HCT116 (cell line): ENCODE data around the gene MFN2. TPM values are rescaled to one million over a fixed set of nuclear protein-coding genes. Genes with fewer than 3 reads are reported as not detected.

Experiments
- ATAC-seq: fragments of 200-7000 bp; cut with Tn5 transposase; 2 replicates; pipeline ENCODE4 v1.9.1; 2020; ENCODE audit warnings: mild to moderate bottlenecking, moderate library complexity
- BruUV-seq: library from RNA; stranded (reverse); fragments of 400-500 nt; replicated peaks from 2 replicates; lab custom pipeline; 2021; lab: Mats Ljungman, UMichigan
- CTCF ChIA-PET: fragments of 300-600 bp; sonication (Branson Sonifier 250); formaldehyde crosslinking; loops from one replicate; lab custom pipeline; 2021; ENCODE audit warnings: antibody characterized with exemption; lab: Charles Lee
- POLR2A ChIA-PET: fragments of 300-600, 350-600 bp; sonication (Branson Sonifier 250); formaldehyde crosslinking; loops from one replicate; lab custom pipeline; 2021; ENCODE audit warnings: antibody characterized with exemption; lab: Charles Lee
- RAD21 ChIA-PET, 2 experiments: fragments of 300-600 bp; sonication (Branson Sonifier 250); formaldehyde crosslinking; loops; one replicate each; lab custom pipeline; 2023; ENCODE audit warnings: low total read pairs in 2 of 2; ENCODE audit not compliant: uncharacterized antibody in 2 of 2, unreplicated experiment in 2 of 2, low non-redundant PET in 1 of 2; lab: Charles Lee
- DNase-seq: peaks from one replicate; pipeline ENCODE4 v3.0.0-alpha.2; 2010; ENCODE audit warnings: low read depth, low spot score
- H2AFZ ChIP-seq: fragments of 200-600 bp; shearing (Covaris generic), sonication (generic); 2 replicates; pipeline ENCODE4 v1.6.1; 2017; ENCODE audit warnings: low read depth, mixed run types, mixed read lengths, antibody characterized with exemption, low read length; ENCODE audit not compliant: poor library complexity, severe bottlenecking
- H3K27ac ChIP-seq: 2 replicates; pipeline ENCODE4 v1.5.1; 2012; ENCODE audit warnings: low read depth, low read length
- H3K27me3 ChIP-seq: fragments of 200-600 bp; sonication (generic); 2 replicates; pipeline ENCODE4 v1.6.1; 2016; ENCODE audit warnings: mixed run types, low read length, mixed read lengths; ENCODE audit not compliant: insufficient read depth
- H3K36me3 ChIP-seq, 2 experiments: fragments of 200-500 bp in 1 of 2; fragments of 200-600 bp in 1 of 2; sonication (Bioruptor generic) in 1 of 2; sonication (generic) in 1 of 2; 2 replicates each; pipeline versions ENCODE4 v1.5.1 to v1.6.1; 2014 to 2016; ENCODE audit warnings: low read length in 2 of 2, inconsistent platforms in 1 of 2, mixed read lengths in 1 of 2, mixed run types in 1 of 2; ENCODE audit not compliant: insufficient read depth in 2 of 2, control insufficient read depth in 1 of 2
- H3K4me1 ChIP-seq, 2 experiments: fragments of 200-600 bp in 1 of 2; sonication (generic) in 1 of 2; 2 replicates each; pipeline versions ENCODE4 v1.5.1 to v1.6.1; 2012 to 2017; ENCODE audit warnings: low read length in 2 of 2, inconsistent platforms in 1 of 2, mild to moderate bottlenecking in 1 of 2, mixed read lengths in 1 of 2, mixed run types in 1 of 2, moderate library complexity in 1 of 2; ENCODE audit not compliant: insufficient read depth in 2 of 2, control insufficient read depth in 1 of 2
- H3K4me2 ChIP-seq: fragments of 200-600 bp; sonication (generic); 2 replicates; pipeline ENCODE4 v1.6.1; 2017; ENCODE audit warnings: mixed run types, low read length, mixed read lengths
- H3K4me3 ChIP-seq, 2 experiments: fragments of 200-600 bp in 1 of 2; sonication (generic) in 1 of 2; replicated peaks in 1 of 2; 2 replicates each; pipeline ENCODE4 v1.5.1; 2011 to 2016; ENCODE audit warnings: low read length in 2 of 2, control low read depth in 1 of 2, low read depth in 1 of 2, mild to moderate bottlenecking in 1 of 2, mixed read lengths in 1 of 2, mixed run types in 1 of 2
- H3K79me2 ChIP-seq: fragments of 200-600 bp; sonication (generic); 2 replicates; pipeline ENCODE4 v1.6.1; 2017; ENCODE audit warnings: mild to moderate bottlenecking, mixed run types, low read length, moderate library complexity, mixed read lengths; ENCODE audit not compliant: insufficient read depth
- H3K9ac ChIP-seq: fragments of 200-600 bp; sonication (generic); 2 replicates; pipeline ENCODE4 v1.6.1; 2016; ENCODE audit warnings: low read length, mixed read lengths
- H3K9me2 ChIP-seq: fragments of 200-600 bp; sonication (generic), shearing (Covaris generic); 2 replicates; pipeline ENCODE4 v1.6.1; 2017; ENCODE audit warnings: mixed run types, mild to moderate bottlenecking, moderate library complexity; ENCODE audit not compliant: insufficient read depth
- H3K9me3 ChIP-seq, 2 experiments: fragments of 200-500 bp in 1 of 2; fragments of 200-600 bp in 1 of 2; sonication (Bioruptor generic) in 1 of 2; sonication (generic) in 1 of 2; 2 replicates each; pipeline ENCODE4 v1.6.1; 2014 to 2017; ENCODE audit warnings: low read length in 2 of 2, mixed read lengths in 2 of 2, inconsistent platforms in 1 of 2, low read depth in 1 of 2, mild to moderate bottlenecking in 1 of 2, mixed run types in 1 of 2, moderate library complexity in 1 of 2; ENCODE audit not compliant: control insufficient read depth in 1 of 2, insufficient read depth in 1 of 2
- H4K20me1 ChIP-seq: fragments of 200-600 bp; sonication (generic), shearing (Covaris generic); 2 replicates; pipeline ENCODE4 v1.6.1; 2017; ENCODE audit warnings: mixed run types, mild to moderate bottlenecking, moderate library complexity; ENCODE audit not compliant: insufficient read depth
- ATF3 ChIP-seq: IDR thresholded peaks from 2 replicates; pipeline ENCODE4 v1.6.1; 2012
- CBX3 ChIP-seq: IDR thresholded peaks from 2 replicates; pipeline ENCODE4 v1.6.1; 2012; ENCODE audit warnings: low read depth
- EGR1 ChIP-seq: IDR thresholded peaks from 2 replicates; pipeline ENCODE4 v1.6.1; 2012; ENCODE audit warnings: low read depth
- EZH2phosphoT487 ChIP-seq: fragments of 200-600 bp; IDR thresholded peaks from 2 replicates; pipeline ENCODE4 v1.6.1; 2018; ENCODE audit warnings: antibody characterized with exemption, borderline replicate concordance
- FOSL1 ChIP-seq: IDR thresholded peaks from 2 replicates; pipeline ENCODE4 v1.6.1; 2012; ENCODE audit warnings: low read depth
- JUND ChIP-seq: IDR thresholded peaks from 2 replicates; pipeline ENCODE4 v1.6.1; 2012
- MAX ChIP-seq: IDR thresholded peaks from 2 replicates; pipeline ENCODE4 v1.6.1; 2012
- POLR2A ChIP-seq: IDR thresholded peaks from 2 replicates; pipeline ENCODE4 v1.7.0; 2011; ENCODE audit warnings: borderline replicate concordance; ENCODE audit not compliant: insufficient read depth, insufficient read length; ENCODE audit errors: extremely low read depth
- POLR2AphosphoS5 ChIP-seq: IDR thresholded peaks from 2 replicates; pipeline ENCODE4 v1.6.1; 2011; ENCODE audit warnings: mild to moderate bottlenecking, low read depth, low read length, moderate library complexity
- REST ChIP-seq: IDR thresholded peaks from 2 replicates; pipeline ENCODE4 v1.6.1; 2012; ENCODE audit warnings: low read depth
- SP1 ChIP-seq: IDR thresholded peaks from 2 replicates; pipeline ENCODE4 v1.6.1; 2012; ENCODE audit warnings: low read depth
- SRF ChIP-seq: IDR thresholded peaks from 2 replicates; pipeline ENCODE4 v1.6.1; 2012; ENCODE audit warnings: low read depth
- TCF7L2 ChIP-seq: IDR thresholded peaks from 2 replicates; pipeline ENCODE4 v1.7.0; 2011; ENCODE audit warnings: borderline replicate concordance, inconsistent platforms; ENCODE audit not compliant: insufficient read depth, insufficient read length; ENCODE audit errors: extremely low read depth
- YY1 ChIP-seq: IDR thresholded peaks from 2 replicates; pipeline ENCODE4 v1.6.1; 2011; ENCODE audit warnings: low read length, low read depth, moderate library complexity, mild to moderate bottlenecking; ENCODE audit not compliant: insufficient replicate concordance; ENCODE audit errors: extremely low read depth
- ZBTB33 ChIP-seq: IDR thresholded peaks from 2 replicates; pipeline ENCODE4 v1.6.1; 2011; ENCODE audit warnings: mild to moderate bottlenecking, low read length, moderate library complexity; ENCODE audit not compliant: insufficient replicate concordance; ENCODE audit errors: extremely low read depth
- ZNF274 ChIP-seq: fragments of 200-500 bp; sonication (Bioruptor generic); IDR thresholded peaks from 2 replicates; pipeline ENCODE4 v1.6.1; 2014; ENCODE audit warnings: mild to moderate bottlenecking, low read depth, low read length, inconsistent platforms
- intact Hi-C: fragments of 100-400 bp; cut with micrococcal nuclease; formaldehyde crosslinking; loops from 2 replicates; pipeline ENCODE4 v1.10.0; 2022
- total RNA-seq: library from RNA; stranded (reverse); gene quantifications from one replicate; pipeline ENCODE4 v1.2.1, GENCODE V29; 2021; ENCODE audit not compliant: unreplicated experiment
- TF ChIP-seq, protein P1 (sequence below), 3 experiments: fragments of 200-600 bp in 1 of 3; sonication (generic) in 1 of 3; IDR thresholded peaks in 2 of 3; conservative IDR thresholded peaks in 1 of 3; 2 replicates each; pipeline ENCODE4 v1.5.1; 2012 to 2017; ENCODE audit warnings: low read depth in 2 of 3, low read length in 2 of 3, antibody characterized with exemption in 1 of 3, borderline replicate concordance in 1 of 3, control low read depth in 1 of 3, mild to moderate bottlenecking in 1 of 3, mixed read lengths in 1 of 3, mixed run types in 1 of 3, moderate library complexity in 1 of 3; ENCODE audit not compliant: insufficient read depth in 1 of 3

Gene MFN2
- total RNA-seq, 1 experiment from 2014 or later, result 83.0 TPM

DNA sequence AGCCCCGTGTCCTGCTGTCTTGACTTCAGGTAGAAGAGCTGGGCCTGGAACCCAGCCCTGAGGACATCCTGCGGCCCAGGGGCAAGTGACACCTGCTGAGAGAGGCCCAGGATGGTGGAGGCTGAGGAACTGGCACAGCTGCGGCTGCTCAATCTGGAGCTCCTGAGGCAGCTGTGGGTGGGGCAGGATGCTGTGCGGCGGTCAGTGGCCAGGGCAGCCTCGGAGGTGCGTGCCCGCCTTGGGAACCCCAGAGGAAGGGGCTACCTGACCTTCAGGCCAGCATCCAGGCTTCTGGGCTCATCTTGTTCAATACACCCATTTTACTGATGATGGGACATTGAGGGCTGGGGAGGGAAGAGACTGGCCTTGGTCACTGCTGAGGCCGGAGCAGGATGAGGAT lies 41.4 kb downstream of the MFN2 start:
- H3K4me3 ChIP-seq, result no peak overlapping the region
- RAD21 ChIA-PET, result no interaction called here
- peaks cover 16% of the 10 kb centered on the region; the same call in 1 of the 2 replicates for H3K79me2 ChIP-seq
- no peaks in the 10 kb centered on the region for H4K20me1 ChIP-seq
- H3K27me3 ChIP-seq, result no peaks in the 10 kb centered on the region
- intact Hi-C loops, result no loop called here
- peaks cover 5 to 8% of the 10 kb centered on the region in 2 experiments; a peak in 3 of 4 replicates for H3K36me3 ChIP-seq
- POLR2A ChIA-PET, result interaction anchor here (0.7 to 4.2 kb wide), 2 partner anchors 11 to 113 kb away, joined by 3 to 70 read pairs; no protein-coding TSS in a partner anchor
- BruUV-seq, result TSS peak; percentile 29
- H3K9me3 ChIP-seq, result no peaks in the 10 kb centered on the region
- no peak for ATAC-seq
- H3K4me2 ChIP-seq, result no peak overlapping the region
- no peak overlapping the region for H2AFZ ChIP-seq
- H3K9me2 ChIP-seq, result no peaks in the 10 kb centered on the region
- CTCF ChIA-PET, result interaction anchor here (1.9 kb wide), 1 partner anchor 9 kb away, joined by 5 read pairs; no protein-coding TSS in a partner anchor
- no peak overlapping the region for H3K9ac ChIP-seq
- peaks cover 0 to 13% of the 10 kb centered on the region in 2 experiments; a peak in 2 of 4 replicates for H3K4me1 ChIP-seq
- TF ChIP-seq FOSL1 (no peak), JUND (no peak), ATF3 (no peak), REST (no peak), TCF7L2 (no peak), ZNF274 (no peak), ZBTB33 (no peak), EGR1 (no peak), MAX (no peak), POLR2AphosphoS5 (no peak), CBX3 (no peak), SP1 (no peak), YY1 (no peak), SRF (no peak), EZH2phosphoT487 (no peak), POLR2A (no peak)
- TF ChIP-seq, protein P1, sequence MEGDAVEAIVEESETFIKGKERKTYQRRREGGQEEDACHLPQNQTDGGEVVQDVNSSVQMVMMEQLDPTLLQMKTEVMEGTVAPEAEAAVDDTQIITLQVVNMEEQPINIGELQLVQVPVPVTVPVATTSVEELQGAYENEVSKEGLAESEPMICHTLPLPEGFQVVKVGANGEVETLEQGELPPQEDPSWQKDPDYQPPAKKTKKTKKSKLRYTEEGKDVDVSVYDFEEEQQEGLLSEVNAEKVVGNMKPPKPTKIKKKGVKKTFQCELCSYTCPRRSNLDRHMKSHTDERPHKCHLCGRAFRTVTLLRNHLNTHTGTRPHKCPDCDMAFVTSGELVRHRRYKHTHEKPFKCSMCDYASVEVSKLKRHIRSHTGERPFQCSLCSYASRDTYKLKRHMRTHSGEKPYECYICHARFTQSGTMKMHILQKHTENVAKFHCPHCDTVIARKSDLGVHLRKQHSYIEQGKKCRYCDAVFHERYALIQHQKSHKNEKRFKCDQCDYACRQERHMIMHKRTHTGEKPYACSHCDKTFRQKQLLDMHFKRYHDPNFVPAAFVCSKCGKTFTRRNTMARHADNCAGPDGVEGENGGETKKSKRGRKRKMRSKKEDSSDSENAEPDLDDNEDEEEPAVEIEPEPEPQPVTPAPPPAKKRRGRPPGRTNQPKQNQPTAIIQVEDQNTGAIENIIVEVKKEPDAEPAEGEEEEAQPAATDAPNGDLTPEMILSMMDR (IDR thresholded peaks at IDR 0.05 in 2 of 3, conservative IDR thresholded peaks at IDR 0.05 in 1 of 3; ENCODE audit: borderline replicate concordance in 1 of 3, insufficient read depth in 1 of 3, low read depth in 2 of 3, low read length in 2 of 3), result no peak
- TF ChIP-seq, all 23 proteins: peak for 0
- no peak overlapping the region for H3K27ac ChIP-seq
- no peak for DNase-seq
